Activated CD4-positive, alpha-beta T cell treated with anti-CD3 and anti-CD28 coated beads, Interleukin-2, amount 50 U/mL, for 24 hours (primary cell): ENCODE measurements around the gene GRPEL1.
"Not testable (repeated sequence)": the region's sequence is repeated elsewhere in the genome, so short reads cannot be mapped to it uniquely, and the experiment has no call there.

ENCODE experiments used
- DNase-seq, 2 donors: peaks; one replicate each; pipeline ENCODE4 v3.0.0-alpha.2; 2020; ENCODE audit warnings: low read depth in 1 of 2, low spot score in 1 of 2

GRPEL1 gene

DNA sequence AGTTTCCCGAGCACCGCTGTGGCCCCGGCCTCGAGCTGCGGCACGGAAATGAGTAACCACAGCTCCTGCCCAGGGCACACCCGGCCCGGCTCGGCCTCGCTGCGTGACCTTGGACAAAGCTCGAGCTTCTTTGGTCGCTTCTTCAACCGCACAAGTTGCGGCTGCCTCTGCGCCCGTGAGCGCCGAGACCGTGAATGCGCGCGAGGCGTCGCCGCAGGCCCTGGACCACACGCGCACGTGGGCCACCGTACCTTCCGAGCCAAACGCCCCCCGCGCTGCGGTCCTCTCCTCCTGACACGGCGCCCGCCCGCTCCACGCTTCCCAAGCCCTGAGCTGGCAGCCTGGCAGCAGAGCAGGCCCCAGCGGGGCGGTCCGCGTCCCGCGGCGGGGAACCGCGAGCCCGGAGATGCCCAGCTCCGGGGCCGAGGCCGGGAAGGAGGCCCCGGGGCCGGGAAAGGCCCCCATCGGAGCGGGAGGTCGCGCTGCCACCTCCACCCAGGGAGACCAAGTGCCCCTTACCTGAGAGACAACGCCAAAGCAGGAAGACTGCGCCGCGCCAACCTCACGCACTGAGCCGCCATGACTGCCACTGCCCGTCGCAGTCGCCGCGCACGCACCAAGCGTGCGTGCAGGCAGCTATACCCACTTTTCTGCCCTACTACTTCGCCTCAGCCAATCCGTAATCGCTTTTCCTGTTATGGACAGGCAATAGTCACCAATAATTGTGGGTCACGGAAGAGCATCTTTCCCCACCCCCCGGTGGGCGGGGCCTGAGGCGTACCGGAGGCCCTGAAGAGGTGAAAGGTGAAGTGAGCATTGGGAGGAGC is at the start of gene GRPEL1:
Gene GRPEL1 (minus strand): TSS at position 613 of the 827 bp plus-strand sequence. CDS start 32 bp downstream, at position 581.
- peak; percentile 24 to 100 for DNase-seq

- no peak for DNase-seq
These were observed 48.8 kb upstream of the GRPEL1 start for GRCh38 chr4:7116705-7117104.

GRCh38 chr4:7115557-7116340 is 47.9 kb upstream of the GRPEL1 start:
- DNase-seq, result no peak

DNA sequence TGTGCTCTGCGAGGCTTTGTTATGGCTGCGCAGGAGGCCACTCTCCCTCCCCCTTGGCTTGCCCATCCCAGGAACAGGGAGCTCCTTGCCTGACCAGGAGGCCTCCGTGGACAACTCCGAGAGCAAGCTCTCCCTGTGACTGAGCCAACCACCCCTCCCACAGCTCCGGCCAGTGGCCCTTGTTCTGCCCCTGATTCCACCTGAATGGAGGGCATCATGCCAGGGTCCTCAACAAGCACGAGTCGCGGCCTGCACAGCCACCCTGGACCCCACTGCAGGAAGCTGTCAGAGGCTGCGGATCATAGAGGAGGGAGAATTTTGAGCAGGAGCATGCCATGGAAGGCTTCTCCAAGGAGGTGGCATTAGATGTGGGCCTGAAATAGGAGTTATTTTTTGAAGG is 44.8 kb upstream of the GRPEL1 start:
- DNase-seq, result no peak

- DNase-seq, result no peak
These were observed 43.6 kb upstream of the GRPEL1 start for GRCh38 chr4:7111441-7111840.

GRCh38 chr4:7110546-7110945 is 42.7 kb upstream of the GRPEL1 start:
- no peak for DNase-seq

- DNase-seq, result no peak
These were observed 41.3 kb upstream of the GRPEL1 start for GRCh38 chr4:7109169-7109568.

DNA sequence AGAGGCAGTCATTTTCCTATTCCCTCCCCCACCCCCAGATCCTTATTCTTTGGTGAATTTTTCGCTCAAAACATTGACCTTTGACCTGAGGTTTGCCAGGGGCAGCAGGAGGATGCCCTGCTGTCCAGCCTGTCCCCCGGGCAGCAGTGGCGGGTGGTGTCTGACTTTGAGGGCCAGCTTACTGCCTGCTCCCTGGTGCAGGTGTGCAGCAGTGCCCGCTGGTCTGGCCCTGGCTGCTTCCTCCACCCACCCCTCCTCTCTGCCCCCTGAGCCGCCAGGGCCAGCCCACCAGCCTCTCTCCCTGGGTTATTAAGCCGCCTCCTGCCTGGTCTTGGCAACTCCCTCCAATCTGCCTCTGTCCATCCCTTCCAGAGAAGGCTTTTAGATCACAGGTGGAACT is 40.8 kb upstream of the GRPEL1 start:
- no peak for DNase-seq

DNA sequence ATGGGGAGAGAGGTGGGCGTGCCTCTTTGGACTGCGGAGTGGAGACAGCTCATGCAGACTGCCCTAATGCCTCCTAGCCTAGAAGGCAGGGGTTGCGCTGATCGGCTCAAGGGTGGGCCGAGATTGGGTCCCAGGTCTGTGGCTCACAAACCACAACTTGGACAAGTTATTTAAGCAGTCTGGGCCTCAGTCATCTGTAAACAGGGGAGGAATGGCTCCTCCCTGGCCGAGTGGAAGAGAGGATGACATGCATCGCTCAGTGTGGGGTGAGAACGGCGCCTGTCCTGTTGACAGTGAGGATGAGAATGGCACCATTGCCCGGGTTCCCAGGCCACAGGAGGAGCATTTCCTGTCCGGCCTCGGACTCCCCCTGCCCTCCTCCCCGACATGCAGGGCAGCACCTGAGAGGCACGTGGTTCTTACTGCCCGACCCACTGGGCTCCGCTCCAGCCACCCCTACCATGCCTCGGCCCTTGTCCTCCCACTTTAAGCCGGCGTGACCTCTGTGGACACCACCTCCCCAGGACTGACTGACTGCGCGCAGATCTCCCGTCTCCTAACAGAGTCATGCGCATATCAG is 40.3 kb upstream of the GRPEL1 start:
- DNase-seq, result no peak

DNA sequence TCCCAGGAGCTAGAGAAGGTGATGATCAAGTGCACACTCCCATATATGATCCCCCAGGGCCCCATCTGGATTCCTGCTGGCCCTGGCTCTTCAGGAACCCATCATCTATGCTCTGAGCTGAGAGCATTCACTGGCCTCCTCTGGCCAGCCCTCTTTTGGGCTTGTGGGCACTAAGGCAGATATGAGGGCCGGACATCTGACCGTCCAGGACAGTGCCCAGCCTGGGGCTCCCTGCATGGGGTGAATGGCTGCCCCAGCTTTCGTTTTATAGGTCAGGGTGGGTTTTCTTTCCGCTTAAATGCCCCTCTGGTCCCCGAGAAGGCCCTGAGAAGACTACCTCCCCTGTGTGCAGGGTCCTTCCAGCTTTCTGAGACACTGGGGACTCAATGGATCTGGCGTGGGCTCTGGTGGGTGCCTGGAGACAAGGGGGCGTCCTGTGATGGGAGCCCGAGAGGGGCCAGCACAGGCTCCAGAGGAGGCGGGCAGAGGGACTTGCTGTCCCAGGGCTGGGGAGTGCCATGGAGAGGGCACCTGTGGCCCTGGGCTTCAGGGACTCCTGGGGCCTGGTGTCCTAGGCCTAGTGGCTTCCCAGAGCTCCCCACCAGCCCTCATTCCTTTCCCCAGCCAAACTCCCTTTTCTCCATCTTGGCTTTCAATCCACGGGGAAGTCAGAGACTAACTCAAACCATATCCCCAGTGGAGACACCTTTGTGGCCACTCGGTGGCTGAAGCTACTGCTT is 39.5 kb upstream of the GRPEL1 start:
- DNase-seq, result no peak

DNA sequence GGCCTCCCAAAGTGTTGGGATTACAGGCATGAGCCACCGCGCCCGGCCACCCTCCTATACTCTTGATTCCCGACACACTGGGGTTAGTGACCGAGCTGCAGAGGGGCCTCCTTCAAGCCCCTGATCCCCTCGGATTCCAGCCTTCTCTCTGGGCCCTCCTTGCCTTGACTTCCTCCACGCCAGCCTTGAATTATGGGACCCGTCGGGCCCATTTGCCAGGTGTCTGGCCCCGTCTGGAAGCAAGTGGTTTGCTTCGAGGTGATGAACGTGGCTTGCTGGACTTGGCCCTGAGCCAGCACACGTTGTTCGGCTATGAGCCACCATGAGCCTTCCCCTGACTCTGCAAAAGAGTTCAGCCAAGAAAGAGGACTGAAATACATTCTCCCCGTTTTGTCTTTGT is 37.4 kb upstream of the GRPEL1 start:
- DNase-seq, result no peak

GRCh38 chr4:7104366-7105031 is 36.6 kb upstream of the GRPEL1 start:
- no peak for DNase-seq

GRCh38 chr4:7103607-7104365 is 35.9 kb upstream of the GRPEL1 start:
- DNase-seq, result no peak

DNA sequence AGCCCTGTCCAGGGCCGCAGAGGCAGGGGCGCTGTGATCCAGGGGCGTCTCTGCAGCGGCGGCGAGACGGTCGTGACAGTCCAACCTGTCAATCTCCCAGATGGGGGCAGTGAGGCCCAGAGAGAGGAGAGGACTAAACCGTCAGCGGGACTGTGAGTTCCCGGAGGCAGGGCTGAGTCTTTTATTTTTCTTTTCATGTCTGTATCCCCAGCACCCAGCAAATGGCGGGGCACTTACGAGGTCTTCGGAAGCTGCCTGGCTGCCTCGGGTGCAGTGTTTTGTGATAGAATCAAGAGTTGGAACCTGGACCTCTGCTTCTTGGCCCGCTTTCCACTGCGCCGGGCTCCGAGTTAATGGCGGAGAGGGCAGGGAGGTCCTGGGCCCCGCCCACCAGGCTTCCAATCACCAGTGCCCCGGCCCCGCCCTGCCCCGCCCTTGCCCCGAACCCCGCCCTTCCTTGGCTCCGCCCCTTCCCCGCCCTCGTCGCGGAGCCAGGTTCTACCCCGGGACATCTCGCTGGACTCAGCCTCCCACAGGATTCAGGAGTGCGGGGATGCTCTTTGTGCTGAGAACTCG is 35.3 kb upstream of the GRPEL1 start:
- peak; percentile 62 to 71 for DNase-seq

DNA sequence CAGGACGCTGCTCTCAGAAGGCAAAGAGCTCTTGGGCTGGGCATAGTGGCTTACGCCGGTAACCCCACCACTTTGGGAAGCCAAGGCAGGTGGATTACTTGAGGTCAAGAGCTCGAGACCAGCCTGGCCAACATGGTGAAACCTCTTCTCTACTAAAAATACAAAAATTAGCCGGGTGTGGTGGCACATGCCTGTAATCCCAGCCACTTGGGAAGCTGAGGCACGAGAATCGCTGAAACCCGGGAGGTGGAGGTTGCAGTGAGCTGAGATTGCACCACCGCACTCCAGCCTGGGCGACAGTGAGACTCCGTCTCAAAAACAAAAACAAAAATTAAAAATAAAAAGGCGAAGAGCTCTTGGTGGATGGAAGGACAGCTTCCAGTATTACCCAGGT is 34.6 kb upstream of the GRPEL1 start:
- not testable (repeated sequence) for DNase-seq

GRCh38 chr4:7101692-7102515 is 34.0 kb upstream of the GRPEL1 start:
- peak in 1 of 2 donors; percentile 28 for DNase-seq

- no peak for DNase-seq
These were observed 28.4 kb upstream of the GRPEL1 start for GRCh38 chr4:7096236-7096635.

- DNase-seq, result no peak
These were observed 27.8 kb upstream of the GRPEL1 start for GRCh38 chr4:7095611-7096155.
